ENCODE data around the gene PNPLA3. TPM values are rescaled to one million over a fixed set of nuclear protein-coding genes. Genes with fewer than 3 reads are reported as not detected.

PNPLA3 gene
- total and polyA plus RNA-seq, 2 experiments from 2014 or later, result 17.1 to 17.3 TPM

GRCh38 chr22:43919106-43919973 lies 4.3 kb upstream of the PNPLA3 start:
- no peak overlapping the region for H2AFZ ChIP-seq
- WGBS (ENCODE audit: low lambda C conversion rate, missing lambda C conversion rate), result 84% methylated on average over 16 of the region's 16 CpGs
- no peak for DNase-seq (ENCODE audit: low spot score)
- no peak overlapping the region for H3K4me3 ChIP-seq
- no peaks in the 10 kb centered on the region for H3K27me3 ChIP-seq
- H3K4me1 ChIP-seq (ENCODE audit: insufficient read depth), result peaks cover 6% of the 10 kb centered on the region
- H3K27ac ChIP-seq, result no peak overlapping the region
- H3K79me2 ChIP-seq, result no peaks in the 10 kb centered on the region
- H3K9me3 ChIP-seq (ENCODE audit: low read depth), result no peaks in the 10 kb centered on the region
- H3K36me3 ChIP-seq (replicated peaks; ENCODE audit: insufficient read depth, low read depth), result no peaks in the 10 kb centered on the region
- H3K9me2 ChIP-seq (replicated peaks; ENCODE audit: insufficient read depth), result no peaks in the 10 kb centered on the region
- H3K4me2 ChIP-seq, result no peak overlapping the region
- no peaks in the 10 kb centered on the region for H4K20me1 ChIP-seq (ENCODE audit: insufficient read depth, poor library complexity, severe bottlenecking)
- TF ChIP-seq CTCF (IDR thresholded peaks at IDR 0.05; ENCODE audit: poor library complexity) (no peak), EZH2 (IDR thresholded peaks at IDR 0.05; ENCODE audit: borderline replicate concordance) (no peak), EZH2phosphoT487 (IDR thresholded peaks at IDR 0.05; ENCODE audit: low read depth, severe bottlenecking, unreplicated experiment) (no peak)

GRCh38 chr22:43921370-43921769 lies 2.2 kb upstream of the PNPLA3 start:
- H3K36me3 ChIP-seq (replicated peaks; ENCODE audit: insufficient read depth, low read depth), result no peaks in the 10 kb centered on the region
- 78% methylated on average over 4 of the region's 4 CpGs for WGBS (ENCODE audit: low lambda C conversion rate, missing lambda C conversion rate)
- no peak for DNase-seq (ENCODE audit: low spot score)
- peaks cover 6% of the 10 kb centered on the region for H3K4me1 ChIP-seq (ENCODE audit: insufficient read depth)
- H4K20me1 ChIP-seq (ENCODE audit: insufficient read depth, poor library complexity, severe bottlenecking), result no peaks in the 10 kb centered on the region
- no peak for TF ChIP-seq EZH2phosphoT487 (IDR thresholded peaks at IDR 0.05; ENCODE audit: low read depth, severe bottlenecking, unreplicated experiment)
- no peak for TF ChIP-seq CTCF (IDR thresholded peaks at IDR 0.05; ENCODE audit: poor library complexity)
- no peak for TF ChIP-seq EZH2 (IDR thresholded peaks at IDR 0.05; ENCODE audit: borderline replicate concordance)
- H3K79me2 ChIP-seq, result no peaks in the 10 kb centered on the region
- H3K9me2 ChIP-seq (replicated peaks; ENCODE audit: insufficient read depth), result no peaks in the 10 kb centered on the region
- H3K4me2 ChIP-seq, result no peak overlapping the region
- no peaks in the 10 kb centered on the region for H3K9me3 ChIP-seq (ENCODE audit: low read depth)
- H3K27me3 ChIP-seq, result no peaks in the 10 kb centered on the region
- H3K4me3 ChIP-seq, result no peak overlapping the region
- H2AFZ ChIP-seq, result no peak overlapping the region
- H3K27ac ChIP-seq, result no peak overlapping the region

- no peak overlapping the region for H3K4me3 ChIP-seq
- no peak overlapping the region for H2AFZ ChIP-seq
- no peaks in the 10 kb centered on the region for H4K20me1 ChIP-seq (ENCODE audit: insufficient read depth, poor library complexity, severe bottlenecking)
- H3K9me3 ChIP-seq (ENCODE audit: low read depth), result no peaks in the 10 kb centered on the region
- WGBS (ENCODE audit: low lambda C conversion rate, missing lambda C conversion rate), result 77% methylated on average over 3 of the region's 3 CpGs
- no peak overlapping the region for H3K27ac ChIP-seq
- peaks cover 6% of the 10 kb centered on the region for H3K4me1 ChIP-seq (ENCODE audit: insufficient read depth)
- H3K4me2 ChIP-seq, result no peak overlapping the region
- no peaks in the 10 kb centered on the region for H3K36me3 ChIP-seq (replicated peaks; ENCODE audit: insufficient read depth, low read depth)
- no peak for DNase-seq (ENCODE audit: low spot score)
- H3K9me2 ChIP-seq (replicated peaks; ENCODE audit: insufficient read depth), result no peaks in the 10 kb centered on the region
- no peaks in the 10 kb centered on the region for H3K79me2 ChIP-seq
- H3K27me3 ChIP-seq, result no peaks in the 10 kb centered on the region
- no peak for TF ChIP-seq EZH2phosphoT487 (IDR thresholded peaks at IDR 0.05; ENCODE audit: low read depth, severe bottlenecking, unreplicated experiment)
- TF ChIP-seq CTCF (IDR thresholded peaks at IDR 0.05; ENCODE audit: poor library complexity), result no peak
- TF ChIP-seq EZH2 (IDR thresholded peaks at IDR 0.05; ENCODE audit: borderline replicate concordance), result no peak
Measured at GRCh38 chr22:43922123-43922522, 1.5 kb upstream of the PNPLA3 start.

Measured in hepatocyte (in vitro differentiated cells).